ENCODE data around the gene CREBL2. TPM values are rescaled to one million over a fixed set of nuclear protein-coding genes. Genes with fewer than 3 reads are reported as not detected.

The CREBL2 gene
- polyA plus RNA-seq, 1 experiment = 31.0 TPM

DNA sequence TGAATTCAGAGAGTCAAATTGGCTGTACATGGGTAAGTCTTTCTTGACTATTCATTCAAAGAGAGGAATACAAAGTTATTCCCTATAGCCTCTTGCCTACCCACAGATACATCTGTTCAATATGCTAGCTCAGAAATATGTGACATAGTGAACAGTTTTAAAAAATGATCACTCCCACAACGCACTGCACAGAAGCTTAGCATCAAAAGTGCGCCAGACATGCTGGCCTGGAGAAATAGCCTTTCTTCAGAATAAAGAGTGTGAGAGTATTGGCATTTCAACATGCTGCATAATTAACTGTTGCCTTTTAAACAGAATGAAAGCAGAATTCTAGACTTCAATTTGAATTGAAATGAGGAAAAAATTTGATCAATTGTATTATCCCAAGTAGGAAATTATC lies 57.3 kb downstream of the CREBL2 start:
- Histone ChIP-seq H3K4me3 (ENCODE audit: low read depth, low read length) (no peak overlapping the region), H3K27ac (ENCODE audit: low read depth, low read length) (no peak overlapping the region), H3K9me3 (ENCODE audit: control insufficient read depth, insufficient read depth, low read length) (no peaks in the 10 kb centered on the region; the same call in 1 of the 2 replicates), H3K27me3 (ENCODE audit: control insufficient read depth, insufficient read depth, low read length) (no peaks in the 10 kb centered on the region)
- TF ChIP-seq, protein P1, sequence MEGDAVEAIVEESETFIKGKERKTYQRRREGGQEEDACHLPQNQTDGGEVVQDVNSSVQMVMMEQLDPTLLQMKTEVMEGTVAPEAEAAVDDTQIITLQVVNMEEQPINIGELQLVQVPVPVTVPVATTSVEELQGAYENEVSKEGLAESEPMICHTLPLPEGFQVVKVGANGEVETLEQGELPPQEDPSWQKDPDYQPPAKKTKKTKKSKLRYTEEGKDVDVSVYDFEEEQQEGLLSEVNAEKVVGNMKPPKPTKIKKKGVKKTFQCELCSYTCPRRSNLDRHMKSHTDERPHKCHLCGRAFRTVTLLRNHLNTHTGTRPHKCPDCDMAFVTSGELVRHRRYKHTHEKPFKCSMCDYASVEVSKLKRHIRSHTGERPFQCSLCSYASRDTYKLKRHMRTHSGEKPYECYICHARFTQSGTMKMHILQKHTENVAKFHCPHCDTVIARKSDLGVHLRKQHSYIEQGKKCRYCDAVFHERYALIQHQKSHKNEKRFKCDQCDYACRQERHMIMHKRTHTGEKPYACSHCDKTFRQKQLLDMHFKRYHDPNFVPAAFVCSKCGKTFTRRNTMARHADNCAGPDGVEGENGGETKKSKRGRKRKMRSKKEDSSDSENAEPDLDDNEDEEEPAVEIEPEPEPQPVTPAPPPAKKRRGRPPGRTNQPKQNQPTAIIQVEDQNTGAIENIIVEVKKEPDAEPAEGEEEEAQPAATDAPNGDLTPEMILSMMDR (IDR thresholded peaks at IDR 0.05; ENCODE audit: low read depth, low read length) = no peak
- no peak for DNase-seq (ENCODE audit: low read depth, low spot score)
- ChIA-PET CTCF (no interaction called here), POLR2A (no interaction called here)

- TF ChIP-seq, protein P1 (IDR thresholded peaks at IDR 0.05; ENCODE audit: low read depth, low read length) = no peak
- POLR2A ChIA-PET = interaction anchor here (1.1 kb wide), 1 partner anchor 405 kb away, joined by 6 read pairs; the partner anchor contains the start of gene LRP6
- Histone ChIP-seq H3K27ac (ENCODE audit: low read depth, low read length) (no peak overlapping the region), H3K27me3 (ENCODE audit: control insufficient read depth, insufficient read depth, low read length) (no peaks in the 10 kb centered on the region), H3K9me3 (ENCODE audit: control insufficient read depth, insufficient read depth, low read length) (no peaks in the 10 kb centered on the region), H3K4me3 (ENCODE audit: low read depth, low read length) (no peak overlapping the region)
- no peak for DNase-seq (ENCODE audit: low read depth, low spot score)
- CTCF ChIA-PET = interaction anchor here (1.0 to 1.4 kb wide), 3 partner anchors 17 to 149 kb away, joined by 4 to 5 read pairs (median 4); no protein-coding TSS in a partner anchor
These were observed 60.4 kb downstream of the CREBL2 start for GRCh38 chr12:12671850-12672660.

DNA sequence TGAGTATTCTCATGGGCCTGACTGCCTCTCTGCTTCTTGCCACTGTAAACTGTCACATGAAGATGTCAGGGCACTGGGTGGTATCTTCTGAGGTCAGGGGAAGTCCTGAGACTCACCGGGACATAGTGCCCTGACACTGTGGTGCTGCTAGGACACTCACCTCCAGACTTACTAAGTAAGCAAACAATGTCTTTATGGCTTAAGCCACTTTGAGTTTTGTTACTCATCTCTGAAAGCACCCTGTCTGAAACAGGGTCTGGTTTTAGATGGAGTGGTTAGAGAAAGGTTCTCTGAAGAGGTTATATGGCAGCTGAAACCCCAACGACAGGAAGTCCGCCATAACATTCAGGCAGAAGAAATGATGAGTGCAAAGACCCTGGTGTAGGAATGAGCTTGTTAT lies 61.6 kb downstream of the CREBL2 start:
- ChIA-PET POLR2A (no interaction called here), CTCF (no interaction called here)
- no peak for DNase-seq (ENCODE audit: low read depth, low spot score)
- Histone ChIP-seq H3K27me3 (ENCODE audit: control insufficient read depth, insufficient read depth, low read length) (no peaks in the 10 kb centered on the region), H3K9me3 (ENCODE audit: control insufficient read depth, insufficient read depth, low read length) (no peaks in the 10 kb centered on the region), H3K27ac (ENCODE audit: low read depth, low read length) (no peak overlapping the region), H3K4me3 (ENCODE audit: low read depth, low read length) (no peak overlapping the region)
- TF ChIP-seq, protein P1 (IDR thresholded peaks at IDR 0.05; ENCODE audit: low read depth, low read length) = no peak

- H3K27ac ChIP-seq (ENCODE audit: low read depth, low read length) = no peak overlapping the region
- ChIA-PET CTCF (no interaction called here), POLR2A (no interaction called here)
- no peak overlapping the region for H3K4me3 ChIP-seq (ENCODE audit: low read depth, low read length)
- H3K27me3 ChIP-seq (ENCODE audit: control insufficient read depth, insufficient read depth, low read length) = peaks cover 2% of the 10 kb centered on the region
- TF ChIP-seq, protein P1 (IDR thresholded peaks at IDR 0.05; ENCODE audit: low read depth, low read length) = no peak
- H3K9me3 ChIP-seq (ENCODE audit: control insufficient read depth, insufficient read depth, low read length) = no peaks in the 10 kb centered on the region
- no peak for DNase-seq (ENCODE audit: low read depth, low spot score)
These were observed 64.9 kb downstream of the CREBL2 start for GRCh38 chr12:12676605-12677004.

GRCh38 chr12:12681061-12681765 lies 69.5 kb downstream of the CREBL2 start:
- TF ChIP-seq, protein P1 (IDR thresholded peaks at IDR 0.05; ENCODE audit: low read depth, low read length) = no peak
- ChIA-PET POLR2A (no interaction called here), CTCF (interaction anchor here (0.9 kb wide), 1 partner anchor 26 kb away, joined by 4 read pairs; no protein-coding TSS in a partner anchor)
- peaks cover 11% of the 10 kb centered on the region for H3K27me3 ChIP-seq (ENCODE audit: control insufficient read depth, insufficient read depth, low read length)
- no peaks in the 10 kb centered on the region for H3K9me3 ChIP-seq (ENCODE audit: control insufficient read depth, insufficient read depth, low read length)
- no peak overlapping the region for H3K27ac ChIP-seq (ENCODE audit: low read depth, low read length)
- no peak overlapping the region for H3K4me3 ChIP-seq (ENCODE audit: low read depth, low read length)
- no peak for DNase-seq (ENCODE audit: low read depth, low spot score)

Data from AG04450 (cell line).